HCT116 (cell line): ENCODE data around the gene HSPA13. TPM values are rescaled to one million over a fixed set of nuclear protein-coding genes. Genes with fewer than 3 reads are reported as not detected.

ENCODE experiments used
- ATAC-seq: fragments of 200-7000 bp; cut with Tn5 transposase; 2 replicates; pipeline ENCODE4 v1.9.1; 2020; ENCODE audit warnings: mild to moderate bottlenecking, moderate library complexity
- BruUV-seq: library from RNA; stranded (reverse); fragments of 400-500 nt; replicated peaks from 2 replicates; lab custom pipeline; 2021; lab: Mats Ljungman, UMichigan
- CTCF ChIA-PET: fragments of 300-600 bp; sonication (Branson Sonifier 250); formaldehyde crosslinking; loops from one replicate; lab custom pipeline; 2021; ENCODE audit warnings: antibody characterized with exemption; lab: Charles Lee
- POLR2A ChIA-PET: fragments of 300-600, 350-600 bp; sonication (Branson Sonifier 250); formaldehyde crosslinking; loops from one replicate; lab custom pipeline; 2021; ENCODE audit warnings: antibody characterized with exemption; lab: Charles Lee
- RAD21 ChIA-PET, 2 experiments: fragments of 300-600 bp; sonication (Branson Sonifier 250); formaldehyde crosslinking; loops; one replicate each; lab custom pipeline; 2023; ENCODE audit warnings: low total read pairs in 2 of 2; ENCODE audit not compliant: uncharacterized antibody in 2 of 2, unreplicated experiment in 2 of 2, low non-redundant PET in 1 of 2; lab: Charles Lee
- DNase-seq: peaks from one replicate; pipeline ENCODE4 v3.0.0-alpha.2; 2010; ENCODE audit warnings: low read depth, low spot score
- H2AFZ ChIP-seq: fragments of 200-600 bp; shearing (Covaris generic), sonication (generic); 2 replicates; pipeline ENCODE4 v1.6.1; 2017; ENCODE audit warnings: low read depth, mixed run types, mixed read lengths, antibody characterized with exemption, low read length; ENCODE audit not compliant: poor library complexity, severe bottlenecking
- H3K27ac ChIP-seq: 2 replicates; pipeline ENCODE4 v1.5.1; 2012; ENCODE audit warnings: low read depth, low read length
- H3K27me3 ChIP-seq: fragments of 200-600 bp; sonication (generic); 2 replicates; pipeline ENCODE4 v1.6.1; 2016; ENCODE audit warnings: mixed run types, low read length, mixed read lengths; ENCODE audit not compliant: insufficient read depth
- H3K36me3 ChIP-seq, 2 experiments: fragments of 200-500 bp in 1 of 2; fragments of 200-600 bp in 1 of 2; sonication (Bioruptor generic) in 1 of 2; sonication (generic) in 1 of 2; 2 replicates each; pipeline versions ENCODE4 v1.5.1 to v1.6.1; 2014 to 2016; ENCODE audit warnings: low read length in 2 of 2, inconsistent platforms in 1 of 2, mixed read lengths in 1 of 2, mixed run types in 1 of 2; ENCODE audit not compliant: insufficient read depth in 2 of 2, control insufficient read depth in 1 of 2
- H3K4me1 ChIP-seq, 2 experiments: fragments of 200-600 bp in 1 of 2; sonication (generic) in 1 of 2; 2 replicates each; pipeline versions ENCODE4 v1.5.1 to v1.6.1; 2012 to 2017; ENCODE audit warnings: low read length in 2 of 2, inconsistent platforms in 1 of 2, mild to moderate bottlenecking in 1 of 2, mixed read lengths in 1 of 2, mixed run types in 1 of 2, moderate library complexity in 1 of 2; ENCODE audit not compliant: insufficient read depth in 2 of 2, control insufficient read depth in 1 of 2
- H3K4me2 ChIP-seq: fragments of 200-600 bp; sonication (generic); 2 replicates; pipeline ENCODE4 v1.6.1; 2017; ENCODE audit warnings: mixed run types, low read length, mixed read lengths
- H3K4me3 ChIP-seq, 2 experiments: fragments of 200-600 bp in 1 of 2; sonication (generic) in 1 of 2; replicated peaks in 1 of 2; 2 replicates each; pipeline ENCODE4 v1.5.1; 2011 to 2016; ENCODE audit warnings: low read length in 2 of 2, control low read depth in 1 of 2, low read depth in 1 of 2, mild to moderate bottlenecking in 1 of 2, mixed read lengths in 1 of 2, mixed run types in 1 of 2
- H3K79me2 ChIP-seq: fragments of 200-600 bp; sonication (generic); 2 replicates; pipeline ENCODE4 v1.6.1; 2017; ENCODE audit warnings: mild to moderate bottlenecking, mixed run types, low read length, moderate library complexity, mixed read lengths; ENCODE audit not compliant: insufficient read depth
- H3K9ac ChIP-seq: fragments of 200-600 bp; sonication (generic); 2 replicates; pipeline ENCODE4 v1.6.1; 2016; ENCODE audit warnings: low read length, mixed read lengths
- H3K9me2 ChIP-seq: fragments of 200-600 bp; sonication (generic), shearing (Covaris generic); 2 replicates; pipeline ENCODE4 v1.6.1; 2017; ENCODE audit warnings: mixed run types, mild to moderate bottlenecking, moderate library complexity; ENCODE audit not compliant: insufficient read depth
- H3K9me3 ChIP-seq, 2 experiments: fragments of 200-500 bp in 1 of 2; fragments of 200-600 bp in 1 of 2; sonication (Bioruptor generic) in 1 of 2; sonication (generic) in 1 of 2; 2 replicates each; pipeline ENCODE4 v1.6.1; 2014 to 2017; ENCODE audit warnings: low read length in 2 of 2, mixed read lengths in 2 of 2, inconsistent platforms in 1 of 2, low read depth in 1 of 2, mild to moderate bottlenecking in 1 of 2, mixed run types in 1 of 2, moderate library complexity in 1 of 2; ENCODE audit not compliant: control insufficient read depth in 1 of 2, insufficient read depth in 1 of 2
- H4K20me1 ChIP-seq: fragments of 200-600 bp; sonication (generic), shearing (Covaris generic); 2 replicates; pipeline ENCODE4 v1.6.1; 2017; ENCODE audit warnings: mixed run types, mild to moderate bottlenecking, moderate library complexity; ENCODE audit not compliant: insufficient read depth
- ATF3 ChIP-seq: IDR thresholded peaks from 2 replicates; pipeline ENCODE4 v1.6.1; 2012
- CBX3 ChIP-seq: IDR thresholded peaks from 2 replicates; pipeline ENCODE4 v1.6.1; 2012; ENCODE audit warnings: low read depth
- EGR1 ChIP-seq: IDR thresholded peaks from 2 replicates; pipeline ENCODE4 v1.6.1; 2012; ENCODE audit warnings: low read depth
- ELF1 ChIP-seq: IDR thresholded peaks from 2 replicates; pipeline ENCODE4 v1.6.1; 2012; ENCODE audit warnings: low read depth, borderline replicate concordance
- EZH2 ChIP-seq: fragments of 200-600 bp; sonication (generic); IDR thresholded peaks from 2 replicates; pipeline ENCODE4 v1.6.1; 2017; ENCODE audit warnings: antibody characterized with exemption, mixed run types
- FOSL1 ChIP-seq: IDR thresholded peaks from 2 replicates; pipeline ENCODE4 v1.6.1; 2012; ENCODE audit warnings: low read depth
- JUND ChIP-seq: IDR thresholded peaks from 2 replicates; pipeline ENCODE4 v1.6.1; 2012
- MAX ChIP-seq: IDR thresholded peaks from 2 replicates; pipeline ENCODE4 v1.6.1; 2012
- POLR2A ChIP-seq: IDR thresholded peaks from 2 replicates; pipeline ENCODE4 v1.7.0; 2011; ENCODE audit warnings: borderline replicate concordance; ENCODE audit not compliant: insufficient read depth, insufficient read length; ENCODE audit errors: extremely low read depth
- POLR2AphosphoS5 ChIP-seq: IDR thresholded peaks from 2 replicates; pipeline ENCODE4 v1.6.1; 2011; ENCODE audit warnings: mild to moderate bottlenecking, low read depth, low read length, moderate library complexity
- RAD21 ChIP-seq: IDR thresholded peaks from 2 replicates; pipeline ENCODE4 v1.6.1; 2012; ENCODE audit warnings: low read depth, mild to moderate bottlenecking
- REST ChIP-seq: IDR thresholded peaks from 2 replicates; pipeline ENCODE4 v1.6.1; 2012; ENCODE audit warnings: low read depth
- SIN3A ChIP-seq: IDR thresholded peaks from 2 replicates; pipeline ENCODE4 v1.6.1; 2012; ENCODE audit warnings: low read depth
- SP1 ChIP-seq: IDR thresholded peaks from 2 replicates; pipeline ENCODE4 v1.6.1; 2012; ENCODE audit warnings: low read depth
- SRF ChIP-seq: IDR thresholded peaks from 2 replicates; pipeline ENCODE4 v1.6.1; 2012; ENCODE audit warnings: low read depth
- TCF7L2 ChIP-seq: IDR thresholded peaks from 2 replicates; pipeline ENCODE4 v1.7.0; 2011; ENCODE audit warnings: borderline replicate concordance, inconsistent platforms; ENCODE audit not compliant: insufficient read depth, insufficient read length; ENCODE audit errors: extremely low read depth
- YY1 ChIP-seq: IDR thresholded peaks from 2 replicates; pipeline ENCODE4 v1.6.1; 2011; ENCODE audit warnings: low read length, low read depth, moderate library complexity, mild to moderate bottlenecking; ENCODE audit not compliant: insufficient replicate concordance; ENCODE audit errors: extremely low read depth
- ZBTB33 ChIP-seq: IDR thresholded peaks from 2 replicates; pipeline ENCODE4 v1.6.1; 2011; ENCODE audit warnings: mild to moderate bottlenecking, low read length, moderate library complexity; ENCODE audit not compliant: insufficient replicate concordance; ENCODE audit errors: extremely low read depth
- ZFX ChIP-seq: fragments of 450-650 bp; IDR thresholded peaks from 2 replicates; pipeline ENCODE4 v1.6.1; 2017
- intact Hi-C: fragments of 100-400 bp; cut with micrococcal nuclease; formaldehyde crosslinking; loops from 2 replicates; pipeline ENCODE4 v1.10.0; 2022
- total RNA-seq: library from RNA; stranded (reverse); gene quantifications from one replicate; pipeline ENCODE4 v1.2.1, GENCODE V29; 2021; ENCODE audit not compliant: unreplicated experiment

HSPA13 gene
- total RNA-seq, 1 experiment from 2014 or later = 32.7 TPM

GRCh38 chr21:14405225-14405624, 22.3 kb upstream of the HSPA13 start:
- BruUV-seq = no TSS peak
- Histone ChIP-seq H3K9me3 (no peaks in the 10 kb centered on the region), H3K9ac (no peak overlapping the region), H3K27ac (no peak overlapping the region), H3K4me2 (no peak overlapping the region), H3K27me3 (no peaks in the 10 kb centered on the region), H3K4me3 (no peak overlapping the region), H3K79me2 (no peaks in the 10 kb centered on the region), H3K36me3 (no peaks in the 10 kb centered on the region), H4K20me1 (no peaks in the 10 kb centered on the region), H2AFZ (no peak overlapping the region), H3K9me2 (no peaks in the 10 kb centered on the region), H3K4me1 (no peaks in the 10 kb centered on the region)
- POLR2A ChIA-PET = no interaction called here
- DNase-seq (no peak), ATAC-seq (no peak)
- RAD21 ChIA-PET = no interaction called here
- CTCF ChIA-PET = no interaction called here
- intact Hi-C loops = no loop called here
- TF ChIP-seq FOSL1 = no peak
- no peak for TF ChIP-seq YY1
- no peak for TF ChIP-seq JUND
- TF ChIP-seq ZBTB33 = no peak
- no peak for TF ChIP-seq ATF3
- no peak for TF ChIP-seq SP1
- TF ChIP-seq SIN3A = no peak
- no peak for TF ChIP-seq REST
- TF ChIP-seq EZH2 = no peak
- no peak for TF ChIP-seq ZFX
- no peak for TF ChIP-seq EGR1
- no peak for TF ChIP-seq POLR2A
- no peak for TF ChIP-seq CBX3
- no peak for TF ChIP-seq POLR2AphosphoS5
- no peak for TF ChIP-seq MAX
- no peak for TF ChIP-seq ELF1
- no peak for TF ChIP-seq RAD21
- TF ChIP-seq SRF = no peak
- TF ChIP-seq TCF7L2 = no peak
